ENCODE results near the gene ELL2. TPM values are rescaled to one million over a fixed set of nuclear protein-coding genes. Genes with fewer than 3 reads are reported as not detected.
A peak's percentile ranks its signal among the peaks of the same experiment; 100 is the strongest.

The ELL2 gene
- total RNA-seq, 1 experiment from 2014 or later: 39.9 TPM

- Histone ChIP-seq H3K4me3 (no peak overlapping the region), H3K27me3 (replicated peaks) (no peaks in the 10 kb centered on the region), H3K9me3 (replicated peaks) (no peaks in the 10 kb centered on the region), H3K36me3 (peaks cover 91% of the 10 kb centered on the region), H3K27ac (peak overlapping the region; percentile 28; the same call in 1 of the 2 replicates), H3K4me1 (replicated peaks) (peaks cover 20% of the 10 kb centered on the region)
- peak; percentile 56 to 71 for DNase-seq (ENCODE audit: low read depth in 1 of 2, low spot score in 2 of 2)
Observed at GRCh38 chr5:95895771-95896170, 65.9 kb downstream of the ELL2 start.

GRCh38 chr5:95895251-95895650 lies 66.4 kb downstream of the ELL2 start:
- DNase-seq (ENCODE audit: low read depth in 1 of 2, low spot score in 2 of 2): no peak
- peak overlapping the region; percentile 28; the same call in 1 of the 2 replicates for H3K27ac ChIP-seq
- H3K4me3 ChIP-seq: no peak overlapping the region
- H3K36me3 ChIP-seq: peaks cover 91% of the 10 kb centered on the region
- H3K27me3 ChIP-seq (replicated peaks): no peaks in the 10 kb centered on the region
- H3K4me1 ChIP-seq (replicated peaks): peaks cover 20% of the 10 kb centered on the region
- H3K9me3 ChIP-seq (replicated peaks): no peaks in the 10 kb centered on the region

GRCh38 chr5:95892784-95893354 lies 68.8 kb downstream of the ELL2 start:
- peaks cover 20% of the 10 kb centered on the region for H3K4me1 ChIP-seq (replicated peaks)
- H3K27me3 ChIP-seq (replicated peaks): no peaks in the 10 kb centered on the region
- peaks cover 88% of the 10 kb centered on the region for H3K36me3 ChIP-seq
- no peaks in the 10 kb centered on the region for H3K9me3 ChIP-seq (replicated peaks)
- no peak overlapping the region for H3K4me3 ChIP-seq
- H3K27ac ChIP-seq: no peak overlapping the region
- DNase-seq (ENCODE audit: low read depth in 1 of 2, low spot score in 2 of 2): peak in 1 of 2 experiments; percentile 59

- Histone ChIP-seq H3K36me3 (peaks cover 79% of the 10 kb centered on the region), H3K27ac (no peak overlapping the region), H3K4me1 (replicated peaks) (peaks cover 15% of the 10 kb centered on the region), H3K27me3 (replicated peaks) (no peaks in the 10 kb centered on the region), H3K9me3 (replicated peaks) (no peaks in the 10 kb centered on the region), H3K4me3 (no peak overlapping the region)
- no peak for DNase-seq (ENCODE audit: low read depth in 1 of 2, low spot score in 2 of 2)
Observed at GRCh38 chr5:95891499-95891898, 70.2 kb downstream of the ELL2 start.

GRCh38 chr5:95889076-95889475 lies 72.6 kb downstream of the ELL2 start:
- Histone ChIP-seq H3K27ac (no peak overlapping the region), H3K36me3 (peaks cover 65% of the 10 kb centered on the region)
- no peak for DNase-seq (ENCODE audit: low read depth in 1 of 2, low spot score in 2 of 2)

GRCh38 chr5:95887977-95888376 lies 73.7 kb downstream of the ELL2 start:
- Histone ChIP-seq H3K4me1 (replicated peaks) (peaks cover 5% of the 10 kb centered on the region; the same call in 1 of the 2 replicates), H3K9me3 (replicated peaks) (no peaks in the 10 kb centered on the region), H3K4me3 (no peak overlapping the region), H3K27me3 (replicated peaks) (no peaks in the 10 kb centered on the region), H3K36me3 (peaks cover 59% of the 10 kb centered on the region), H3K27ac (no peak overlapping the region)
- DNase-seq (ENCODE audit: low read depth in 1 of 2, low spot score in 2 of 2): no peak

More at GRCh38 chr5:95889076-95889475, 72.6 kb downstream of the ELL2 start:
- H3K27me3 ChIP-seq (replicated peaks): no peaks in the 10 kb centered on the region
- H3K9me3 ChIP-seq (replicated peaks): no peaks in the 10 kb centered on the region
- no peak overlapping the region for H3K4me3 ChIP-seq
- H3K4me1 ChIP-seq (replicated peaks): peaks cover 3% of the 10 kb centered on the region; the same call in 1 of the 2 replicates

- H3K9me3 ChIP-seq (replicated peaks): no peaks in the 10 kb centered on the region
- no peak overlapping the region for H3K4me3 ChIP-seq
- peaks cover 46% of the 10 kb centered on the region for H3K36me3 ChIP-seq
- H3K27ac ChIP-seq: no peak overlapping the region
- DNase-seq (ENCODE audit: low read depth in 1 of 2, low spot score in 2 of 2): no peak
- H3K27me3 ChIP-seq (replicated peaks): no peaks in the 10 kb centered on the region
- H3K4me1 ChIP-seq (replicated peaks): peaks cover 5% of the 10 kb centered on the region; the same call in 1 of the 2 replicates
Observed at GRCh38 chr5:95886340-95887044, 75.2 kb downstream of the ELL2 start.

- H3K27me3 ChIP-seq (replicated peaks): no peaks in the 10 kb centered on the region
- H3K9me3 ChIP-seq (replicated peaks): no peaks in the 10 kb centered on the region
- H3K4me3 ChIP-seq: no peak overlapping the region
- no peak for DNase-seq (ENCODE audit: low read depth in 1 of 2, low spot score in 2 of 2)
- no peak overlapping the region for H3K27ac ChIP-seq
- peaks cover 26% of the 10 kb centered on the region for H3K36me3 ChIP-seq
- H3K4me1 ChIP-seq (replicated peaks): peaks cover 5% of the 10 kb centered on the region; the same call in 1 of the 2 replicates
Observed at GRCh38 chr5:95884511-95884910, 77.1 kb downstream of the ELL2 start.

- H3K27ac ChIP-seq: no peak overlapping the region
- peaks cover 5% of the 10 kb centered on the region; the same call in 1 of the 2 replicates for H3K4me1 ChIP-seq (replicated peaks)
- no peaks in the 10 kb centered on the region for H3K9me3 ChIP-seq (replicated peaks)
- H3K27me3 ChIP-seq (replicated peaks): no peaks in the 10 kb centered on the region
- H3K4me3 ChIP-seq: no peak overlapping the region
- DNase-seq (ENCODE audit: low read depth in 1 of 2, low spot score in 2 of 2): peak in 1 of 2 experiments; percentile 19
- H3K36me3 ChIP-seq: peaks cover 21% of the 10 kb centered on the region
Observed at GRCh38 chr5:95884017-95884325, 77.7 kb downstream of the ELL2 start.

- no peak for DNase-seq (ENCODE audit: low read depth in 1 of 2, low spot score in 2 of 2)
- H3K27ac ChIP-seq: no peak overlapping the region
- H3K27me3 ChIP-seq (replicated peaks): no peaks in the 10 kb centered on the region
Observed at GRCh38 chr5:95883185-95884016, 78.2 kb downstream of the ELL2 start.

GRCh38 chr5:95881833-95882232 lies 79.8 kb downstream of the ELL2 start:
- Histone ChIP-seq H3K36me3 (peaks cover 16% of the 10 kb centered on the region), H3K27ac (no peak overlapping the region)

More at GRCh38 chr5:95883185-95884016, 78.2 kb downstream of the ELL2 start:
- Histone ChIP-seq H3K36me3 (peaks cover 18% of the 10 kb centered on the region), H3K4me3 (no peak overlapping the region), H3K9me3 (replicated peaks) (no peaks in the 10 kb centered on the region), H3K4me1 (replicated peaks) (peaks cover 5% of the 10 kb centered on the region; the same call in 1 of the 2 replicates)

GRCh38 chr5:95880081-95880926 lies 81.3 kb downstream of the ELL2 start:
- H3K4me3 ChIP-seq: no peak overlapping the region
- no peaks in the 10 kb centered on the region for H3K27me3 ChIP-seq (replicated peaks)
- H3K27ac ChIP-seq: no peak overlapping the region
- peaks cover 5% of the 10 kb centered on the region; the same call in 1 of the 2 replicates for H3K4me1 ChIP-seq (replicated peaks)
- H3K36me3 ChIP-seq: peaks cover 5% of the 10 kb centered on the region; the same call in 1 of the 2 replicates
- no peak for DNase-seq (ENCODE audit: low read depth in 1 of 2, low spot score in 2 of 2)
- H3K9me3 ChIP-seq (replicated peaks): no peaks in the 10 kb centered on the region

More at GRCh38 chr5:95881833-95882232, 79.8 kb downstream of the ELL2 start:
- no peak overlapping the region for H3K4me3 ChIP-seq
- no peak for DNase-seq (ENCODE audit: low read depth in 1 of 2, low spot score in 2 of 2)
- H3K27me3 ChIP-seq (replicated peaks): no peaks in the 10 kb centered on the region
- peaks cover 5% of the 10 kb centered on the region; the same call in 1 of the 2 replicates for H3K4me1 ChIP-seq (replicated peaks)
- no peaks in the 10 kb centered on the region for H3K9me3 ChIP-seq (replicated peaks)

GRCh38 chr5:95879661-95880060 lies 82.0 kb downstream of the ELL2 start:
- no peaks in the 10 kb centered on the region for H3K9me3 ChIP-seq (replicated peaks)
- H3K36me3 ChIP-seq: peaks cover 4% of the 10 kb centered on the region; the same call in 1 of the 2 replicates
- no peak for DNase-seq (ENCODE audit: low read depth in 1 of 2, low spot score in 2 of 2)
- no peaks in the 10 kb centered on the region for H3K27me3 ChIP-seq (replicated peaks)
- H3K4me1 ChIP-seq (replicated peaks): peaks cover 5% of the 10 kb centered on the region; the same call in 1 of the 2 replicates
- no peak overlapping the region for H3K27ac ChIP-seq
- no peak overlapping the region for H3K4me3 ChIP-seq

All from SJSA1 (cell line).